GM19397 (cell line): ENCODE results near the gene FAM177B.

Source experiments
- ATAC-seq: cut with Tn5 transposase; IDR thresholded peaks from one replicate; pipeline ENCODE4 v1.9.1; 2021; ENCODE audit warnings: mild to moderate bottlenecking, moderate library complexity; ENCODE audit not compliant: unreplicated experiment

The FAM177B gene

GRCh38 chr1:222736972-222737371, at the start of gene FAM177B:
Gene FAM177B, plus strand, starts transcription at chr1:222737202. Its CDS starts 9,344 bp downstream, at chr1:222746546.
- ATAC-seq, result no peak

- ATAC-seq, result no peak
Measured at GRCh38 chr1:222691016-222691415, 46.0 kb upstream of the FAM177B start.

GRCh38 chr1:222694927-222695326, 42.1 kb upstream of the FAM177B start:
- ATAC-seq, result no peak

- no peak for ATAC-seq
Measured at GRCh38 chr1:222696741-222697140, 40.3 kb upstream of the FAM177B start.

- no peak for ATAC-seq
Measured at GRCh38 chr1:222697203-222697602, 39.8 kb upstream of the FAM177B start.

GRCh38 chr1:222697826-222698225, 39.2 kb upstream of the FAM177B start:
- ATAC-seq, result no peak

GRCh38 chr1:222702210-222702609, 34.8 kb upstream of the FAM177B start:
- no peak for ATAC-seq

GRCh38 chr1:222704260-222704659, 32.7 kb upstream of the FAM177B start:
- ATAC-seq, result no peak

- ATAC-seq, result no peak
Measured at GRCh38 chr1:222706815-222707214, 30.2 kb upstream of the FAM177B start.

GRCh38 chr1:222709700-222710153, 27.3 kb upstream of the FAM177B start:
- no peak for ATAC-seq

GRCh38 chr1:222711319-222712252, 25.4 kb upstream of the FAM177B start:
- peak; percentile 30 for ATAC-seq

GRCh38 chr1:222712253-222713090, 24.5 kb upstream of the FAM177B start, which contains the start of the genes AIDA and BROX:
Gene AIDA, minus strand, starts transcription at chr1:222712491. Its CDS starts 174 bp downstream, at chr1:222712317.
Gene BROX, plus strand, starts transcription at chr1:222712564. Its CDS starts 3,136 bp downstream, at chr1:222715700.
- peak; percentile 81 for ATAC-seq

- peak; percentile 63 for ATAC-seq
Measured at GRCh38 chr1:222713091-222713961, 23.7 kb upstream of the FAM177B start.

GRCh38 chr1:222716393-222716792, 20.6 kb upstream of the FAM177B start:
- no peak for ATAC-seq

GRCh38 chr1:222728746-222729145, 8.3 kb upstream of the FAM177B start:
- ATAC-seq, result no peak

- no peak for ATAC-seq
Measured at GRCh38 chr1:222730866-222731265, 6.1 kb upstream of the FAM177B start.

- peak; percentile 99 for ATAC-seq
Measured at GRCh38 chr1:222732216-222733159, 4.5 kb upstream of the FAM177B start.

GRCh38 chr1:222734740-222735139, 2.3 kb upstream of the FAM177B start:
- no peak for ATAC-seq

GRCh38 chr1:222736470-222736869, 532 bp upstream of the FAM177B start:
- no peak for ATAC-seq
